Stimulated activated CD4-positive, alpha-beta T cell treated with anti-CD3 and anti-CD28 coated beads, Interleukin-2, amount 100 ng/mL, for 48 hours (primary cell): ENCODE measurements around the gene INSRR.

ENCODE experiments used
- DNase-seq, 2 donors: peaks; one replicate each; pipeline ENCODE4 v3.0.0-alpha.2; 2020

INSRR gene

DNA sequence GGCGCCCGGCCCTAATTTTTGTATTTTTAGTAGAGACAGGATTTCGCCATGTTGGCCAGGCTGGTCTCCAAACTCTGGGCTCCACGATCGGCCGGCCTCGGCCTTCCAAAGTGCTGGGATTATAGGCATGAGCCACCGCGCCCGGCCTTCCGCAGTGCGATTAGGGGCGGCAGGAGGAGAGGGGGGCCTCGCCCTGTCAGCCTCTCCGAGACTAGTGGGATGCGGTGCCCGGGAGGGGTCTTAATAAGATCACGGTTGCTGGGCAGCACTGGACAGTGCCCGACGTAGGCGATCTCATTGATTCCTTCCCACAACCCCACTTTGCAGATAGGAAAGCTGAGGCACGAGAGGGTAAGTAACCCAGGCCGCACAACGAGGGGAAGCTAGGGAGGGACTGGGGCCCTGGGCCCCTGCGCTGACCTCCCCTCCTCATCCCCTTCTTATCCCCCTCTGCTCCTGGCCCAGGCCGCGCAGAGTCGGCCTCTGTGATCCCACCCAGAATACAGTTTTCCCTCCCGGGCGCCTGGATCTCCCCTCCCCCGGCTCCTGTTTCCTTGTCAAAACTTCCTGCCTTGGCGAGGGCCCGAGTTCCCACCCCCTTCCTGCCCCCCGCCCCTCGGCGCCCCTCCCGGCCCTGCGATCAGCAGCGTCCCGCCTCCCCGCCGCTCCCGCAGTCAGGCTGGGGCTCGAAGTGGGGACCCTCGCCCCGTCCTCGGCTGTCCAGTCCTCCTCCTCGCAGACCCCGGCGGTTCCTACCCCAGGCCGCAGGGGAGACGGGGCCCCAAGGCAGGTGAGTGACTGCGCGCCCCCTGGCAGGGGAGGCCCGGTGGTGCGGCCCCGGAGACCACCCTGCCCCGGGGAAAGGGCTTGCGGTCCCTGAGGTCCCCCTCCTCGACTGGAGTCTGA is 34.4 kb upstream of the INSRR start, which contains the start of gene PEAR1:
Gene PEAR1, plus strand, starts transcription at position 671 of the 906 bp plus-strand sequence. CDS start 10,209 bp downstream, outside the sequence.
- no peak for DNase-seq

DNA sequence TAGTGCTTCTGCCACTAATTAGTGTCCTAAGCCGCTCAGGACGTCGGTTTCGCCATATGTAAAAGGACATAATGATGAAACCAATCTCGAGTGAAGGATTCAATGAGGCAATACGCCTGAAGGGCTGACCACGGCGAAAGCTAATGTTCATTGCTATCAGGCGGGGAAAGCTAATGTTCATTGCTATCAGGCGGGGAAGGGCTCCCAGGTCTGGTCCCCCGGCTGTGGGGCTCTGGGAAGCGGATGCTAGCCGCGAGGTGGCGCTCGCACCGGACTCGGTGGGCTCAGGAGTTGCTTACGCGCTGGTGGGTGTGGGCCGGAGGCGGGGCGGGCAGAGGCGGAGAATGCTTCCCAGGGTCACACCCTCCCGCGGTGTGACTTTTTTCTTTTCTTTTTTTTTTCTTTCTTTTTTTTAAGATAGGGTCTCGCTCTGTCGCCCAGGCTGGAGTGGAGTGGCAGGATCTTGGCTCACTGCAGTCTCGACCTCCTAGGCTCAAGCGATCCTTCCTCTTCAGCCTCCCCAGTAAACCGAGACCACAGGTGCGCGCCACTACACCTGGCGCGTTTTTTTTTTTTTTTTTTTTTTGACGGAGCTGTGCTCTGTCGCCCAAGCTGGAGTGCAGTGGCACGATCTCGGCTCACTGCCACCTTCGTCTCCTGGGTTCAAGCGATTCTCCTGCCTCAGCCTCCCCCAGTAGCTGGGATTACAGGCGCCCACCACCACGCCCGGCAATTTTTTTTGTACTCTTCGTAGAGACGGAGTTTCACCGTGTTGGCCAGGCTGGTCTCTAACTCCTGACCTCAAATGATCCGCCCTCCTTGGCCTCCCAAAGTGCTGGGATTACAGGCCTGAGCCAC is 33.5 kb upstream of the INSRR start:
- peak; percentile 89 to 91 for DNase-seq

DNA sequence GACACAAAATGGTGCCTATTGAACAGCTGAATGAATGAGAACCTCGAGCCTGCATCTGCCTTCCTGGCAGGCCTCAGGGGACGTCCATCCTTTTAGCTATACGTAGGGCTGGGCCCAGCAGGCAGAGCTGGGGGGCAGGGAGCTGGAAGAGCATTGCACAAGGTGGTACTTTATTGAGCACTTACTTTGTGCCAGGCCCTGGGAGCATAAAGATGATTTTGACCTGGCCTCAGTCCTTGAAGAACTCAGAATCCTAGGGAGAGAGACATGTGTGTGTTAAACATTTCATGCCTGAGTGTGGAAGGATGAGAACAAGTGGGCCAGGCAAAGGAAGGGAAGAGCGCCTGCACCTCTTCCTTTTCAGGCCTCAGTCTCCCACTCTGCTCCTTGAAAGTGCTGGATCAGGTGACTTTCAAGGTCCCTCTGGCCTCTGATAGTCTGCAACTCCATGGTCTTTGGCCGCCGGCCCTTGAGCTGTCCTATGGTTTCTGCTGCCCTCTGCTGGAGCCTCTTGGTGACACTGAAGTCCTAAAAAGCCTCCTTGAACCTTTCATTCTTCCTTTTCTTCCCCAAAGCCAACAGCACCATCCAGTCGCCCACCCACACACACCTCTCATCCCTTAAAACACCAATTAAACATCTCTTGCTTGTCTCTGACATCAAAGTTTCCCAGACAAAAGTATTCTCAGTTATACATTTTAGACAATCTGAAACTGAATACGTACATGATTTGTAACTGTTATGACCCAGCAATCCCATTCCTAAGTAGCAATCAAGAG is 31.1 kb upstream of the INSRR start:
- peak; percentile 63 to 66 for DNase-seq

DNA sequence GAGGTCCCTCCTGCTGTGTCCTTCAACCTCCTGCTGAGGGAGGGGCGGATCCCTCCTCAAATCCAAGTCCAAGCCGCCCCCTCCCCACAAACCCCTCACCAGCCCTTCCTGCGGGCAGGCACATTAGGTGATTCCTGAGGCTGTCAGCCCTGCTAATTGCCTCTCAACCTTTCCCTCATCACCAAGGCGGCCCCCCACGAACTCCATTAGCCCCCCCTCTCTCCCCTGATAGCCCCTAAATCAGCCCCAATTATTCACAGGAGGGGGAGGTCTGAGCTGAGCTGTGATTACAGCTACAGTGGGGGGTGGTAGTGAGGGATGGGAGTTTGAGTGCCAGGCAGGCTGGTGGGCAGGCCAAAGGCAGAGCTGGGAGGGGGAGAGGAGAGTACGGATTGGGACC is 28.8 kb upstream of the INSRR start:
- no peak for DNase-seq

DNA sequence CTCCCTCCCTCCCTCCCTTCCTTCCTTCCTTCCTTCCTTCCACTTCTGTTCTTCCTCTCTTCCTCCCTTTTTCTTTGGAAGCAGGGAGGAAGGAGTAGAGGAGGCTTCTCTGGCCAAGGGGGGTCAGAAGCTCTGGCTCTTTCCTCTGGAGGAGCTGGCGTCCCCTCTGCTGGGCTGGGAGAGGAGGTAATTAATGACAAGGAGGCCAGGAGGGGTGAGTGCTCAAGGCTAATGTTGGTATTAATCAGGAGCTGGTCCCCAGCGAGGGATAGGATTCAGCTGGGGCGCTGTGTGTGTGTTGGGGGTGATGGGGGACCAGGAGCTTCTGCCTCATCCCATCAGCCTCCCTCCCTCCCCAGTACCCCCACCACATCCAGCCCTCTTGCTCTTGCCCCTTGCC is 28.4 kb upstream of the INSRR start:
- DNase-seq, result no peak

DNA sequence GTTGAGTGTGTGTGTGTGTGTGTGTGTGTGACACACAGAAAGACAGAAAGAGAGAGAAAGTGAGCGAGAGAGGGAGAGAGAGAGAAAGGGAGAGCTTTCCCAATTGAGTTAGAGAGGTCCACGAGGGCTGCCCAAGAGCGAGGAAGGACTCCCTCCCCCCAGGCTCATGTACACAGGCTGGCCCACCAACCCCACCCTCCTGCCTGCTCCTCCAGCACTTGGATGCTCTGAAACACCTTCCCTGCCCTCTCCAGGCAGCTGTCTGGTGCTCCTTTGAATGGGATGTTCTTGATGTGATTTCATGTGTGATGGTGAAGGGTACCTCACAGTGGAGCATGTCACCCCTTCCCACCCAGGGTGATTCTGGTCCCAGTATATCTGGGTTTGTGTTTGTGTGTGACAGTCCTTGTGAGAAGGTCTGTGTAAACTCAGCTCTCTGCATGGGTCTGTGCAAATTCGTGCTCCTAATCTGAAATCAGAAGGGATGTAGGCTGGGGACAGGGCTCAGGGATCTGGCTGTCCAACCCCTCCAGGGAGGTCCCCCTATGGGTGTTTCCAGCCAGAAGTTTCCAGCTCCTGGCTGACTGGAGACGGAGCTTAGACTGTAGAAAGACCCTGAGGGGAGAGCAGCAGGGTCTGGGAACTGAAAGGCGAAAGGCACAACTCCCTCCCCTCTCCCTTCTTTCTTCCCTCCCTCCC is 27.8 kb upstream of the INSRR start:
- DNase-seq, result no peak

DNA sequence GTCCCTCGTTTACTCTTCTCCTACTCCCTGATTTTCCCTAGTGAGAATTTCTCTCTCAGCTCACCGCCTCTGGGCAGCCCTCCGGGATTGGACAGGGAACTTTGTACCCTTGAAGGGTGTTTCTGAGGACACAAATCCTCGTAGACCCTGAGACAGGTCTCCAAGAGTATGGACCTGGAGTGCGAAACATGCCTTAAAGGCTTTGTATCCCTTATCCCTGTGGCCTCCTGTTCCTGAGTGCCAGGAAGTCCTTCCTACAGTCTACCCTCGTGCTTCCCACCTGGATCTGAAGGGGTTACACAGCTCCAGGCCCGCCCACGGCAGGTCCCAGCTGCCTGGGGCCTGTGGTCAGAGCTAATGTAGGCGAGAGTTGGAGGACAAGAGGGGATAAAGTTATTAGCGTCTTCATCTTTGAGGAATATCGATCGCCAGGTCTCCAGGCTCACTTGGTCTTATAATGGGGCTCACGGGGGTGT is 27.0 kb upstream of the INSRR start:
- no peak for DNase-seq

DNA sequence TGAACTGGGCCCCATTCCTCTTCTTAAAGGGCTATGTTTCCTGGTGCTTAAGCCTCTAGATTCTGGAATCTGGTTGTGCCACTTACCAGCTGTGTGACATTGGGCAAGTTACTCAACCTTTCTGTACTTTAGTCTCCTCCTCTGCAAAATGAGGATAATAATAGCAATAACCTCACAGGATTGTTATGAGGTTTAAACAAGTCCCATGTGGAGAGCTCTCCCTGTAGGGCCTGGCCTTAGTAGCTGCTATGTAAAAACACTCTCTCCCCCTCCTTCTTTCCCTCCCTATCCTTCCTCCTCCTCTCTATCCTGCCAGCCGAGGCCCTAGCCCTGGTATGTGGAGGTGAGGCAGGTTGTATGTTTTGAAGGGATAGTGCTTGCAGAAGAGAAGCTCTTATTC is 26.4 kb upstream of the INSRR start:
- no peak for DNase-seq

DNA sequence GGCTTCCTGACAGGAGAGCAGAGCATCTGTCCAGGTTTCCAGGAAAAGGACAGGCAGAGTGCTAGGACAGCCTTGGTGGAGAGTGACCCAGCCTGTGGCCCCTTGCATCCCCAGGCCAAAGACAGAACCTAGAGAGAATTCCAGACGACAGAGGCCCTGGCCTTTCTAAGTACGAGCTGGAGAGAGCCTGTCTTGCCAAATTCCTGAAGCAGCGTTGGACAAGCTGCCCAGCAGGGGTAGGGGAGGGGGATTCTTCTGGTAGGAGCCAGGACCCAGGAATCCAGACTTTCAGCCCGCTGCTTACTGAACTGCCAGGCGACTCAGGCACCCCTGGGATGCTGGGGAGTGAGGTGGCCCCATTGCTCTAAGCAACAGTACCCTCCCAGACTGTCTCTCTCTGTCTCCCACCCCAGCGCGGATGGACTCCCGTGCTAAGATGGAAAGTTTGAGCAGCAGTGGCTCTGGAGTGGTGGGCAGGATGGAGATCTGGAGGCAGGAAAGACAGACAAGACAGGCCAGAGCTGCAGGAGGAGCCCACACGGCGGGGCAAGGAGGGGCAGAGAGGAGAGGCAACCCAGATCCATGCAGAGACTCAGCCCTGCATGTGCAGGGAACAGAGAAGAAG is 25.8 kb upstream of the INSRR start:
- DNase-seq, result no peak

DNA sequence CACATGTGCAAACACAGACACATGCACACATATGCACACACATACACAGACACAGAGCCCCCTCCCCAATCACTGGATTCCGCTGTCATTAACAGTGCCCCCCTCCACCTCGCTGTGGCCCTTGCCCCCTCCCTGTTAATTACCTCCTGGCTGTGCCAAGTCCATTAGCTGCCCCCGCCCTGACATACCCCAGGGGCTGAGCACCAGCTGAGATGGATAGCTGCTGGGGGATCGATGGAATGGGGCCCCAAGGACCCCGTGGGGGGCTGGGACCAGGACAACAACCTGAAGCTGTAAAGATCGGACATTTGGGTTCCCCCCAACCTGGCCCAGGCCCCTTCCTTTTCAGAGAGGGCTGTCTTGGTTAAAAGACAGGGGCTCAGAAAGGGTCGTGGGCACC is 25.0 kb upstream of the INSRR start:
- DNase-seq, result no peak

DNA sequence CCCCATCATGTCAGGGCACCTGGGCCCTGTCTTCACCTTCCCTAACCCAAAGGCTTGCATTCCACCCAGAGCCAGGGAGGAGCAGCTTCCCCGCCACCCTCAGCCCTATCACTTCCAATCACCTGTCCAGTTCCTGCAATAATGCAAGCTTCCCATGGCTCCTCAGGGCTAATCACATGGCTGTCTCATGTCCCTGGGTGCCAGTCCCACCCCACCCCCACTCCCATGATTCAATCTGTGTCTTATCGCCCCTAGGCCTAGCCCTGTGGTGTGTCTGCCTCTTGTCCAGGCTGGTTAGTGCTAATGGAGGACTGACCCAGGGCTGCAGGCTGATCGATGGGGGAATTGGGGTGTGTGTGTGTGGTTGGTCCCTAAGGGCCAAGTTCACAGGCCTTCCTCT is 23.6 kb upstream of the INSRR start:
- DNase-seq, result no peak

DNA sequence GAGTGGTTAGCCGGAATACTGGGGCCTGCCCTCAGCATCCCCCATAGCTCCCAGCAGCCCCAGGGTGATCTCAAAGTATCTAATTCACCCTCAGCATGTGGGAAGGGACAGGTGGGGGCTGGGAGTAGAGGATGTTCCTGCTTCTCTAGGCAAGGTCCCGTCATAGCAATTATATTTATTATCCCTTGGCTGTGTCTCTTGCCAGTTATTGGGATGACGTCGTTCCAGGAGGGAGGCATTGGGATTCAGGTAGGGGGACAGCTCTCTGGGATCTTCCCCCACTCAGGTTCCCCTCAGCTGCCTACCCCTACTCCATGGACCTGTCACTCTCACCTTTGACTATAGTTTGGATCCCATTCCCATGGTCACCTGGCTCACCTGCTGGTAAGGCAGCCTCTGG is 22.7 kb upstream of the INSRR start:
- DNase-seq, result no peak

DNA sequence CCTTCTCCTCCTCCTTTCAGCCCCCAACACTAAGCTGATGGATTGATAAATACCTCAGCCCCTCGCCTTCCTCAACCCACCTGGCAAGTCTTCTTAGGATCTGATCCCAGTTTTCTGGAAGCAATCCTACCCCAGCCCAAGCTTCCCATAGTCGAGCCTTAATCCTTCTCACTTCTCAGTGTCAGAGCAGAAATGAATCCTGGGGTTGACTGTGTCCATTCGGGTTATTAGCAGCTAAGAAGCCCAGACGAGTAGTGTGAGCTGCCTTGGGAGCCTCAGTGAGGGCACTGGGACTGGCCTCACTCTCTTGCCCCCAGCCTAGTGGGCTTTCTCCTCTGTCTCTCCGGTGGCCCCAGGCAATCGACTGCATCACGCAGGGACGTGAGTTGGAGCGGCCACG is 22.2 kb upstream of the INSRR start:
- no peak for DNase-seq

DNA sequence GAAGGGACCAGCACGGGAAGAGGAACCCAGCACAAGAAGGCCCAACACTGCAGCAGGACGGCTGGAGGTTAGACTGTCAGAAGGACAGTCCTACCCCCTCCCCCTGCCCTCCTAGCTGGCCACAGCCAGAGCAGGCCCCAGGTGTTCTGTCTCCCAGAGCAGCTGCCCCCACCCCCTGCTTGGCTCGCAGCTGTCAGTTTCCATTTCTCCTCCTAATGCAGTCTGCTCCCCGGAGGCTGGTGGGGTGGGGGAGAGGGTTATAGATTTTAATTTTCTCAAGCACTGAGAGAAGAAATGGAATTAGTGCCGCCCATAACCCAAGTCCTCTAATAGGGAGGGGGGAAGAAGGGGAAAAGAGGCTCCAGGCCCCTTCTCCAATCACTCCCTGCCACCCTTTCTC is 21.6 kb upstream of the INSRR start:
- DNase-seq, result no peak

DNA sequence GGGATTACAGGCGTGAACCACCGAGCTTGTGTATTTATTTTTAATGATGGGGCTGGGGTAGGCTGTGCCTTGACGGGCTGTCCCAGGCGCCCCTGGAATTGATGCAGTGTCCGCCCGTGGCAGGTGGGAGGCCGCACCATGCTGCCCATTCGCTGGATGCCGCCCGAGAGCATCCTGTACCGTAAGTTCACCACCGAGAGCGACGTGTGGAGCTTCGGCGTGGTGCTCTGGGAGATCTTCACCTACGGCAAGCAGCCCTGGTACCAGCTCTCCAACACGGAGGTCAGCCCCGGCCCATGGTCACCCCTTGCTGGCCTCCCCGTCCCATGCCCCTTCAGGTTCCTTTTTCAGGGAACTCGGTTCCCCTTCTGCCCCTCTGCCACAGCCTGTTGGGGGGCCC is 21.0 kb upstream of the INSRR start:
- no peak for DNase-seq

DNA sequence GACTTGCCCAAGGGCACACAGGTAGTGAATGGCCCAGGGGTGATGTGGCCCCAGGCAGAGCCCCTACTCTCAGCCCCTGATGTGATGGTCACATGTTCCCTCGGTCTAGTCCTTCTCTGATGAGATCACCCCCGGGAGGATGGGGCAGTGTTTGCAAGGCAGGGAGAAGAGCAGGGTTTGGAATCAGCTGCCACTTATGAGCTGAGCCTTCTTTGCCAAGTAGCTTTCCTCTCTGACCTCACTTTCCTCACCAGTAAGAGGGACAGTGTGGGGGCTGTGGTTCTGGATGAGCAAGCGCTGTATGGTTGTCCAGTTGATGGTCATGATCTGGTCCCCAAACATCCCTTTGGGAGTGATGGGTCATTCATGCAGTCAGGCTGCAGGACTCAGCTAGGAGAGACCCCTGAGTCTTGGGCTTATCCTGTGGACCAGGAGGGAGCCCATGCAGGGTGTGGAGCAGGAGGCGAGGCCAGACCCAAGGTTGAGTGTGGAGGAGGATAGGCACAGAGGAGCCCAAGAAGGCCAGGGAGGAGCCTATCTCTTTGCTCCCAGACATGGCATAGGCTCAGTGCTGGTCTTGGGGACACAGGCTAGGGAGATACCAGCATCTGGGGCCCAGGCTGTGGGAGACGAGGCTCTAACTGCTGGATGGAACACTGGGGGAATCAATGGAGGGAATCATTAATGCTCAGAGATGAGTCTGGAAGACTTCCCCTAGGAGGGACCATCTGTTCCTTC is 18.7 kb upstream of the INSRR start:
- no peak for DNase-seq

DNA sequence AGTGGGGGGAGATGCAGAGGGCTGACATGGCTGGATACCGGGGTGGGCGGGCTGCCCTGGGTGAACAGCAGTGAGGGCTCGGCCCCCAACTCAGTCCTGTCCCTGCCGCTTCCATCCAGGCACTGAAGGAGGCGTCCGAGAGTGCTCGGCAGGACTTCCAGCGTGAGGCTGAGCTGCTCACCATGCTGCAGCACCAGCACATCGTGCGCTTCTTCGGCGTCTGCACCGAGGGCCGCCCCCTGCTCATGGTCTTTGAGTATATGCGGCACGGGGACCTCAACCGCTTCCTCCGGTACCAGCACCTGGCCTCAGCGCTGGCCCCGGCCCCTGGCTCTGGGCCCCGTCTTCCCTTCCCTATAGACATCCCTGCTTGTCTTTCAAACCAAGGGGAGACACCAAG is 17.4 kb upstream of the INSRR start:
- DNase-seq, result no peak

DNA sequence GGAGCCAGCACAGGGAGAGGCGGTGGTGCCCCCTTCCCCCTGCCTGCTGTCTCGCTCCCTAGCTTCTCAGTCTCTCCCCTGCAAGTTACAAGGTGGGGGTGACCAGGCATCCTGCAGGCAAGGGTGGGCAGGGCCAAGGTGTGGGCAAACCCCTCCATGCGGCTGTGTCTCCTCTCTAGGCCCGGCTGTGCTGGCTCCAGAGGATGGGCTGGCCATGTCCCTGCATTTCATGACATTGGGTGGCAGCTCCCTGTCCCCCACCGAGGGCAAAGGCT is 16.4 kb upstream of the INSRR start:
- DNase-seq, result no peak

DNA sequence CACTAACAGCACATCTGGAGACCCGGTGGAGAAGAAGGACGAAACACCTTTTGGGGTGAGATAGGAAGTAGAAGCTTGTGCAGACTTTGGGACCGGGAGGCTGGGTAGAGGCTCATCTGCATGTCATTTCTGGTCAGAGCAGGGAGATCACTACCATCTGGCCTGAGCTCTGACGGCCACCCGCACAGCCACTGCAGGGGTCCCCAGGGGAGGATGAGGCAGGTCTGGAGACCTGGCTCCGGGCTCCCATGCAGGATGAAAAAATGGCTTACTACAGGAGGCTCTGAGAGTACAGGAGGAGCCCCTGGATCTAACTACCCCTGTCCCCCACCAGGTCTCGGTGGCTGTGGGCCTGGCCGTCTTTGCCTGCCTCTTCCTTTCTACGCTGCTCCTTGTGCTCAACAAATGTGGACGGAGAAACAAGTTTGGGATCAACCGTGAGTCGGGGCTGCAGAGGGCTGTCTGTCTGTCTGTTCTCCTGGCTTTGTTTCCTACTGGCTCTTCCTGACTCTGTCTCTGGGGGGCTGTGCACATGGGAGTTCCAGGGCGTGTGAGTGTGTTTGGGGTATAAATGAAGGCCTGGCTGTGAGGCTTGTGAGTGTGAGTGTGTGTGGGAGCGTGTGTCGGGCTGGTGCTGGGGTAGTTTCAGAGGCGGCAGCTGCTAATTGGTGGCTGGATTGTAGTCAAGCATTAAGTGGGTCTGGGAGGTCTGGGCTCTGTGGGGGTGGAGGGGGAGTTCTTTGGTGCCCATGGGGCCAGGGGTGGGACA is 15.8 kb upstream of the INSRR start:
- DNase-seq, result no peak

DNA sequence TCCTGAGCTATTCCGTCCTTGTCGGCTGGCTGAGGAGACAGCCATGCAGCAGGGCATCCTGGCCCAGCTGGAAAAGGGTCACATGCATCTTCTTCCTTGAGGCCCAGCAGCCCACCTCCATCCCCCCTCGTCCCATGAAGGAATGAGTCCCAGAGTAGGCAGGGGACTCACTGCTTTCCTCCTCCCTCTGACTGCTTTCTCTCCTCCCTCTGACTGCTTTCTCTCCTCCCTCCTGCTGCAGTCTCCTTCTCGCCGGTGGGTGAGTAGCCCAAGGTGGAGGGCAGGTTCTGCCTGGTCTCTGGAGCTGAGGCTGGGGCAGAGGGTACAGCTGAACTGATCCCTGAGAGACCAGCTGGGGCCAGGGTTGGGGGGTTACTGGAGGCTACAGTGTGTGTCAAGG is 15.2 kb upstream of the INSRR start:
- no peak for DNase-seq

DNA sequence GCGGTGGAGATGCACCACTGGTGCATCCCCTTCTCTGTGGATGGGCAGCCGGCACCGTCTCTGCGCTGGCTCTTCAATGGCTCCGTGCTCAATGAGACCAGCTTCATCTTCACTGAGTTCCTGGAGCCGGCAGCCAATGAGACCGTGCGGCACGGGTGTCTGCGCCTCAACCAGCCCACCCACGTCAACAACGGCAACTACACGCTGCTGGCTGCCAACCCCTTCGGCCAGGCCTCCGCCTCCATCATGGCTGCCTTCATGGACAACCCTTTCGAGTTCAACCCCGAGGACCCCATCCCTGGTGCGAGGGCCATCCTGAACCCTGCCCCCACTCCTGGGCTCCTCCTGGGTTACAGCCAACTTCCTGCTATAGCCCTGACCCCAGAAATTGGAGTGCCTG is 14.7 kb upstream of the INSRR start:
- no peak for DNase-seq
